Natural killer cell (primary cell): ENCODE data around the gene CREBBP. TPM values are rescaled to one million over a fixed set of nuclear protein-coding genes. Genes with fewer than 3 reads are reported as not detected.
A peak's percentile ranks its signal among the peaks of the same experiment; 100 is the strongest.

Experiments
- ATAC-seq, 3 donors: fragments of 150-1000 bp in 2 of 3; fragments of 200-7000 bp in 1 of 3; cut with Tn5 transposase; 1 replicate in 1 of 3; 2 replicates in 2 of 3; pipeline ENCODE4 v1.10.0; 2021; ENCODE audit warnings: mild to moderate bottlenecking in 2 of 3, moderate library complexity in 2 of 3
- DNase-seq, 2 donors: peaks; one replicate each; pipeline versions ENCODE4 v3.0.0 to v3.0.0-alpha.2; 2013 to 2021; ENCODE audit warnings: mixed read lengths in 1 of 2
- H3K27ac ChIP-seq: one replicate; pipeline ENCODE4 v1.5.1; 2013; ENCODE audit warnings: mild to moderate bottlenecking, low read length
- H3K27me3 ChIP-seq: one replicate; pipeline ENCODE4 v1.6.1; 2013; ENCODE audit warnings: low read length; ENCODE audit not compliant: control insufficient read depth, insufficient read depth
- H3K36me3 ChIP-seq: one replicate; pipeline ENCODE4 v1.6.1; 2013; ENCODE audit warnings: low read length; ENCODE audit not compliant: control insufficient read depth, insufficient read depth
- H3K4me1 ChIP-seq: one replicate; pipeline ENCODE4 v1.6.1; 2013; ENCODE audit warnings: low read length; ENCODE audit not compliant: control insufficient read depth, insufficient read depth
- H3K4me3 ChIP-seq: one replicate; pipeline ENCODE4 v1.5.1; 2013; ENCODE audit warnings: low read length
- H3K9me3 ChIP-seq: one replicate; pipeline ENCODE4 v1.6.1; 2013; ENCODE audit warnings: low read length; ENCODE audit not compliant: control insufficient read depth, insufficient read depth
- H3K27ac Mint-ChIP-seq, 2 donors: one replicate each; pipeline ENCODE4 v1.8.0; 2022; ENCODE audit warnings: mild to moderate bottlenecking in 2 of 2, mixed read lengths in 2 of 2, moderate library complexity in 1 of 2
- H3K27me3 Mint-ChIP-seq, 2 donors: one replicate each; pipeline ENCODE4 v1.8.0; 2022; ENCODE audit warnings: low read depth in 2 of 2, mixed read lengths in 2 of 2
- H3K36me3 Mint-ChIP-seq: one replicate; pipeline ENCODE4 v1.8.0; 2022; ENCODE audit warnings: mixed read lengths
- H3K4me1 Mint-ChIP-seq, 2 donors: one replicate each; pipeline ENCODE4 v1.8.0; 2022; ENCODE audit warnings: mixed read lengths in 2 of 2
- H3K4me3 Mint-ChIP-seq: one replicate; pipeline ENCODE4 v1.8.0; 2022; ENCODE audit warnings: mild to moderate bottlenecking, moderate library complexity, mixed read lengths
- H3K9me3 Mint-ChIP-seq, 2 donors: one replicate each; pipeline ENCODE4 v1.8.0; 2022; ENCODE audit warnings: mixed read lengths in 2 of 2
- WGBS: methylation state at CpG from one replicate; pipeline ENCODE4 v1.1.7; 2013; ENCODE audit warnings: missing lambda C conversion rate; ENCODE audit not compliant: insufficient coverage; 5-methylcytosine and 5-hydroxymethylcytosine counted together
- intact Hi-C: fragments of 100-400 bp; cut with micrococcal nuclease; formaldehyde crosslinking; loops from one replicate; pipeline ENCODE4 v1.14.2; 2022
- total RNA-seq, 4 donors: library from RNA; stranded (reverse); fragments of 120-200 nt in 1 of 4; gene quantifications; one replicate each; pipeline versions ENCODE4 v1.2.3 to v1.2.4, GENCODE V29; 2013 to 2022
- TF ChIP-seq, protein P1 (sequence below): fragments of 200-600 bp; IDR thresholded peaks from one replicate; pipeline ENCODE4 v1.8.0; 2022; ENCODE audit warnings: antibody characterized with exemption

CREBBP gene
- total RNA-seq, 3 donors from 2014 or later (not counting 1 experiment from before 2014, with no cell fraction given): 197 to 234 (median 224) TPM

DNA sequence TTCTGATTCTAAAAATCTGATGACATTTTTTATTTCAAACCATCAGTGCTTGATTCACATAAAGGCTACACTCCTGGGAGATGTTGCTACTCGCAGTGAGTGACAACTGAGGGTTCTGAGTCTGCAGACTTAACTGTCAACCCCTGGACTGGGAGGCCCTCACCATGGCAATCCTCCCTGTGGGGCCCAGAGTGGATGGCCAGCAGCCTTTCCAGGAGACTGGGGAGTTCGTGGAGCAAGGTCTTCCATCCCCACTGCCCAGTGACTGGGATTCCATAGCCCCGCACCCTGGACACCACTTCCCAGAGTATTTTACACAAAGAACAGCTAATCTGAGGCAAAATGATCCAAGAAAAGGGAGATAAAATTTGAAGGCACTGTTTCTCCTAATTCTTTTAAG lies 59.3 kb downstream of the CREBBP start:
- Histone ChIP-seq H3K9me3 (no peaks in the 10 kb centered on the region), H3K27ac (no peak overlapping the region), H3K4me1 (peaks cover 85% of the 10 kb centered on the region), H3K4me3 (no peak overlapping the region), H3K36me3 (no peaks in the 10 kb centered on the region), H3K27me3 (no peaks in the 10 kb centered on the region)
- Mint-ChIP-seq H3K27ac (no peak overlapping the region), H3K4me1 (peaks cover 97 to 100% of the 10 kb centered on the region in 2 donors), H3K4me3 (no peak overlapping the region), H3K27me3 (no peaks in the 10 kb centered on the region), H3K9me3 (no peaks in the 10 kb centered on the region), H3K36me3 (no peaks in the 10 kb centered on the region)
- TF ChIP-seq, protein P1, sequence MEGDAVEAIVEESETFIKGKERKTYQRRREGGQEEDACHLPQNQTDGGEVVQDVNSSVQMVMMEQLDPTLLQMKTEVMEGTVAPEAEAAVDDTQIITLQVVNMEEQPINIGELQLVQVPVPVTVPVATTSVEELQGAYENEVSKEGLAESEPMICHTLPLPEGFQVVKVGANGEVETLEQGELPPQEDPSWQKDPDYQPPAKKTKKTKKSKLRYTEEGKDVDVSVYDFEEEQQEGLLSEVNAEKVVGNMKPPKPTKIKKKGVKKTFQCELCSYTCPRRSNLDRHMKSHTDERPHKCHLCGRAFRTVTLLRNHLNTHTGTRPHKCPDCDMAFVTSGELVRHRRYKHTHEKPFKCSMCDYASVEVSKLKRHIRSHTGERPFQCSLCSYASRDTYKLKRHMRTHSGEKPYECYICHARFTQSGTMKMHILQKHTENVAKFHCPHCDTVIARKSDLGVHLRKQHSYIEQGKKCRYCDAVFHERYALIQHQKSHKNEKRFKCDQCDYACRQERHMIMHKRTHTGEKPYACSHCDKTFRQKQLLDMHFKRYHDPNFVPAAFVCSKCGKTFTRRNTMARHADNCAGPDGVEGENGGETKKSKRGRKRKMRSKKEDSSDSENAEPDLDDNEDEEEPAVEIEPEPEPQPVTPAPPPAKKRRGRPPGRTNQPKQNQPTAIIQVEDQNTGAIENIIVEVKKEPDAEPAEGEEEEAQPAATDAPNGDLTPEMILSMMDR: no peak
- 98% methylated on average over 3 of the region's 3 CpGs for WGBS
- ATAC-seq (no peak), DNase-seq (no peak)
- intact Hi-C loops: no loop called here

DNA sequence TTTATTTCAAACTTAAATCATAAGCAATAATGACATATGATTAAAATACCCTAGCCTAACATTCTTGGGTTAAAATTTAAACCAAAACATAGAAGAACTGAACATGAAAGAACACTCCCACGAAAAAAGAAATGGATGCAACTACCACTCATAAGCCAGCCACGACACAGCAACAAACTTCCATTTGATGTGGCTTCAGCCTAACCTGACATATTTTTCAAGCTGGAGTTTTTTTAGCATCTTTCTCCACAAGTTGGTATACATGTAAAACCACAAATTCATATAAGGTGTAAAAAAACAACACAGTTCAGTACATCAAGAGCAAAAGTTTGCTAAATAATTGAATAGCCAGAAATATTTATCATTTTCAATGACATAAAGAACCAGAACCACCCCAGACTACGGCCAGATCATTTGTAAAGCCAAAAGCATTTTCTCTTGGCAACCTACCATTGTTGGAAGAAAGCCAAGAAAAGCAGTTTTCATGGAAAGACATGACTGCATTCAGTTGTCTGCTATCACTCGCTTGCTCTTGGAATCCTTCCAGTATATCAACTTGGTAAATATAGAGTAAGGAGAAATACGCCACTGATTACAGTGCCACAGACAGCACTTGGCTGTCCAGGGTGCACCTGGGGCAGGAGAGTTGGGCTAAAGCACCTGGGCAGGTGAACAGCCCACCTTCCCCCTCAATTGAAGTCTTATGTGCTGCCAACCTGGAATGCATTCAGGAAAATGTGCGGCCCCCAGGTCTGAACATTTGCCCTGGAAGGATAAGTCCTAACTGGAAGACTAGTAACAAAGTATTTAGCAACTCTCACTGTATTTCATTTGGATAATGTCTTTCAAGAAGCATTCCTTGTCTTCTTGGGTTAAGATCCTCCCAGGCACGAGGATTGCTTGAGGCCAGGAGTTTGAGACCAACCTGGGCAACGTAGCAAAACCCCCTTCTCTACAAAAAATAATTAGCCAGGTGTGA lies 60.5 kb downstream of the CREBBP start:
- Histone ChIP-seq H3K4me3 (no peak overlapping the region), H3K36me3 (no peaks in the 10 kb centered on the region), H3K9me3 (no peaks in the 10 kb centered on the region), H3K27me3 (no peaks in the 10 kb centered on the region), H3K4me1 (peaks cover 80% of the 10 kb centered on the region), H3K27ac (no peak overlapping the region)
- peak in 1 of 2 donors; percentile 69 for DNase-seq
- 65% methylated on average over 8 of the region's 8 CpGs for WGBS
- Mint-ChIP-seq H3K27ac (peak overlapping the region; percentile 82 to 88), H3K4me1 (peaks cover 91 to 95% of the 10 kb centered on the region in 2 donors), H3K36me3 (no peaks in the 10 kb centered on the region), H3K27me3 (no peaks in the 10 kb centered on the region), H3K4me3 (peak overlapping the region; percentile 86), H3K9me3 (no peaks in the 10 kb centered on the region)
- ATAC-seq: peak in 1 of 3 donors; percentile 15
- intact Hi-C loops: loop anchor here (2.0 to 5.0 kb wide), 3 partner anchors 21 to 57 kb away; no protein-coding TSS in a partner anchor
- TF ChIP-seq, protein P1: no peak

DNA sequence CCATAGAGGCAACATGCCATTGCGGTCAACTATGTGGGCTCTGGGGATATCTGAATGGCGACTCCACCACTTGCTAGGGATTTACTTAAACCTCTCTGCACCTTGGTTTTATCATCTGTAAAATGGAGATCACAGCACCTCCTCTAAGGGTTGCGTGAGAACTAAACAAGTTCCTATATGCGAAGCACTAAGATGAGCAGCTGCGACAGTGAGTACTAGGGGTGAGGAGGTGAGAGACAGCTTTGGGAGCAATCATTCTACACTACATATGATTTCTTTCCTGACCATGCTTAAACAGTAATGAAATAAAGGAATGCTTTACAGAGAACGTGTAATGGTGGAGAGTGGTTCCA lies 61.4 kb downstream of the CREBBP start:
- intact Hi-C loops: loop anchor here (2.0 to 5.0 kb wide), 3 partner anchors 20 to 58 kb away; no protein-coding TSS in a partner anchor
- DNase-seq (peak in 1 of 2 donors; percentile 49), ATAC-seq (peak; percentile 79 to 87 (median 82))
- H3K4me3 ChIP-seq: peak overlapping the region; percentile 0
- H3K9me3 ChIP-seq: no peaks in the 10 kb centered on the region
- no peaks in the 10 kb centered on the region for H3K36me3 Mint-ChIP-seq
- no peaks in the 10 kb centered on the region for H3K27me3 Mint-ChIP-seq
- H3K36me3 ChIP-seq: no peaks in the 10 kb centered on the region
- H3K4me1 ChIP-seq: peaks cover 76% of the 10 kb centered on the region
- H3K4me3 Mint-ChIP-seq: peak overlapping the region; percentile 86
- TF ChIP-seq, protein P1: no peak
- WGBS: 55% methylated on average over 4 of the region's 6 CpGs
- no peaks in the 10 kb centered on the region for H3K9me3 Mint-ChIP-seq
- H3K27ac Mint-ChIP-seq: peak overlapping the region; percentile 82 to 88
- H3K27me3 ChIP-seq: no peaks in the 10 kb centered on the region
- peaks cover 91 to 95% of the 10 kb centered on the region in 2 donors for H3K4me1 Mint-ChIP-seq
- peak overlapping the region; percentile 4 for H3K27ac ChIP-seq
